ENCODE data around the gene CENATAC.

CENATAC gene

GRCh38 chr11:119023741-119024140, 25.8 kb downstream of the CENATAC start:
- H3K4me1 ChIP-seq: no peaks in the 10 kb centered on the region
- no peaks in the 10 kb centered on the region for H3K27me3 ChIP-seq (ENCODE audit: control insufficient read depth, insufficient read depth, low read length)
- no peaks in the 10 kb centered on the region for H3K79me2 ChIP-seq
- H3K4me2 ChIP-seq (ENCODE audit: low read length): no peak overlapping the region
- no peaks in the 10 kb centered on the region for H3K36me3 ChIP-seq (ENCODE audit: control insufficient read depth, insufficient read depth, low read length)
- H3K4me3 ChIP-seq (ENCODE audit: low read depth, low read length): no peak overlapping the region
- no peak for TF ChIP-seq CTCF (IDR thresholded peaks at IDR 0.05)
- no peak overlapping the region for H3K27ac ChIP-seq
- no peak overlapping the region for H3K9ac ChIP-seq
- no peaks in the 10 kb centered on the region for H3K9me3 ChIP-seq (ENCODE audit: control insufficient read depth, low read length)
- no peak overlapping the region for H2AFZ ChIP-seq

DNA sequence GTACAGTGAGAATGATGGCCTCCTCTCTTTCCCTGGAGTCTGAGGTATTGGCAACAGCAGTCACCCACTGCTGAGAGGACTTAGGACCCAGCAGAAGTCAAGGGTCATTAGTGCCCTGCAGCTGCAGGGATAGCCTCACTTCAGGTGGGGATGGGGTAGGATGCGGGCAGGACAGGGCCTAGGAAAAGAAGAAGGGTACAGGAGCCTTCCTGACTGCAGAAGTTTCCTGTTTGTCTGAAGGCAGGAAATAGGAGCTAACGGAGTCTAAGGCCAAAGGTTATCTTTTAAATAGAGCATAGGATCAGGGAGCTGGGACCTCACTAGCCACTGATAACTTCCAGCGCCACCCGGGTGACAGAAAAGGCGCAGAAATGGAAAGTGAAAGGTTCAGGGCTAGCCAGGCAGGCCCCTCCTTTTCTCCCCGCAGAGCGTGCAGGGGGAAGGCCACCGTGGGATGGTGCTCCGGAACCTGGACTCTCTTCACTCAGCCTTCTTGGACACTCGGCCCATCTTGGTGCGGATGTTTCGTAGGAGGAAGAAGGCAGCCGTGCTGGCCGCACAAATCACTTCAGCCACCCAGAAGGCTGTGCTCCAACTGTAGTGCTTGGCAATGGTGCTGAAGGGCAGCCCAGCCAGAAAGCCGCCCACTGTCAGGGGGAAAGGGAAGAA, 26.6 kb downstream of the CENATAC start:
- Histone ChIP-seq H3K36me3 (ENCODE audit: control insufficient read depth, insufficient read depth, low read length) (no peaks in the 10 kb centered on the region), H3K27ac (no peak overlapping the region), H3K4me1 (no peaks in the 10 kb centered on the region), H3K4me3 (ENCODE audit: low read depth, low read length) (no peak overlapping the region), H3K79me2 (no peaks in the 10 kb centered on the region), H3K9me3 (ENCODE audit: control insufficient read depth, low read length) (no peaks in the 10 kb centered on the region), H2AFZ (no peak overlapping the region), H3K4me2 (ENCODE audit: low read length) (no peak overlapping the region), H3K9ac (no peak overlapping the region), H3K27me3 (ENCODE audit: control insufficient read depth, insufficient read depth, low read length) (no peaks in the 10 kb centered on the region)
- no peak for TF ChIP-seq CTCF (IDR thresholded peaks at IDR 0.05)

DNA sequence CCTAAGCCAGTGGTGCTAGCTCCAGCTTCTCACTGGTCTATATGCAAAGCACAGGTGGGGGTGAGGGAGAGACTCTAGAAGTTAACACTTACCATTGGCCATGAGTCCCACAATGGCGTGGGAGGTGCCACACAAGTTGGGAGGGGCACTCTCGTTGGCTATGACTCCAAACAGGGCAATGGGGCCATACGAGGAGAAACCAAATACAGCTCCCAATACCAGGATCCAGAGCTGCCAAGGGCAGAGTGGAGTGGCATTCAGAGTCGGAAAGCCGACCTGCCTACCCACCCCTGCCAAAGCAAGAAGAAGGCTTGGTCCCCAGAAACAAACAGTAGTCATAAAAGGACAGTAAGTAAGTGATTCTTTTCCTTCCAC, 27.1 kb downstream of the CENATAC start:
- no peak overlapping the region for H3K27ac ChIP-seq
- TF ChIP-seq CTCF (IDR thresholded peaks at IDR 0.05): no peak
- no peaks in the 10 kb centered on the region for H3K79me2 ChIP-seq
- no peaks in the 10 kb centered on the region for H3K27me3 ChIP-seq (ENCODE audit: control insufficient read depth, insufficient read depth, low read length)
- H3K9ac ChIP-seq: no peak overlapping the region
- no peak overlapping the region for H2AFZ ChIP-seq
- no peak overlapping the region for H3K4me2 ChIP-seq (ENCODE audit: low read length)
- no peaks in the 10 kb centered on the region for H3K36me3 ChIP-seq (ENCODE audit: control insufficient read depth, insufficient read depth, low read length)
- H3K4me3 ChIP-seq (ENCODE audit: low read depth, low read length): no peak overlapping the region
- peaks cover 2% of the 10 kb centered on the region for H3K4me1 ChIP-seq
- no peaks in the 10 kb centered on the region for H3K9me3 ChIP-seq (ENCODE audit: control insufficient read depth, low read length)

GRCh38 chr11:119025541-119025940, 27.6 kb downstream of the CENATAC start:
- H3K9ac ChIP-seq: no peak overlapping the region
- no peak for TF ChIP-seq CTCF (IDR thresholded peaks at IDR 0.05)
- H3K36me3 ChIP-seq (ENCODE audit: control insufficient read depth, insufficient read depth, low read length): no peaks in the 10 kb centered on the region
- H3K79me2 ChIP-seq: no peaks in the 10 kb centered on the region
- H3K27me3 ChIP-seq (ENCODE audit: control insufficient read depth, insufficient read depth, low read length): no peaks in the 10 kb centered on the region
- H3K9me3 ChIP-seq (ENCODE audit: control insufficient read depth, low read length): no peaks in the 10 kb centered on the region
- H3K4me3 ChIP-seq (ENCODE audit: low read depth, low read length): no peak overlapping the region
- H3K4me2 ChIP-seq (ENCODE audit: low read length): no peak overlapping the region
- H2AFZ ChIP-seq: no peak overlapping the region
- H3K4me1 ChIP-seq: peaks cover 2% of the 10 kb centered on the region
- H3K27ac ChIP-seq: no peak overlapping the region

Data from parathyroid adenoma (tissue), 2 donors.